ENCODE data around the gene PPM1E.

DNA sequence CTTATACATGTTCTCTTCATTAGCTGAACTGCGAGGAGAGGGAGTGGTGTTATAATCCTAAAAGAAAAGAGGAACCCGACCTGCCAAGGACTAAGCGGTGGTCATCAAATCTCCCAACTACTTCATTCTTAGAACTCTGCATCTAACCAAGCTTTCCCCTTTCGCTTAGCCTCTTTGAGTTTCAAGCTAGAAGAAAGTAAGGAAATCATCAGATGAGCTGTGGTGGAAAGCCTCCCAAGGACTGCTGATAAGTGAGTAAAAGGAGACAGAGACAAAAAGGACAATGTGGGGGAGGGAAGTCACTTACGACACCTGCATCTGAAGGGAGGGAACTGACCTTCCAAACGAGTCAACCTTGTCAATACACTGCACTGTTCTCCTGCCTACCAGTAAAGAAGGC lies 229.7 kb downstream of the PPM1E start:
- TF ChIP-seq, protein P1, sequence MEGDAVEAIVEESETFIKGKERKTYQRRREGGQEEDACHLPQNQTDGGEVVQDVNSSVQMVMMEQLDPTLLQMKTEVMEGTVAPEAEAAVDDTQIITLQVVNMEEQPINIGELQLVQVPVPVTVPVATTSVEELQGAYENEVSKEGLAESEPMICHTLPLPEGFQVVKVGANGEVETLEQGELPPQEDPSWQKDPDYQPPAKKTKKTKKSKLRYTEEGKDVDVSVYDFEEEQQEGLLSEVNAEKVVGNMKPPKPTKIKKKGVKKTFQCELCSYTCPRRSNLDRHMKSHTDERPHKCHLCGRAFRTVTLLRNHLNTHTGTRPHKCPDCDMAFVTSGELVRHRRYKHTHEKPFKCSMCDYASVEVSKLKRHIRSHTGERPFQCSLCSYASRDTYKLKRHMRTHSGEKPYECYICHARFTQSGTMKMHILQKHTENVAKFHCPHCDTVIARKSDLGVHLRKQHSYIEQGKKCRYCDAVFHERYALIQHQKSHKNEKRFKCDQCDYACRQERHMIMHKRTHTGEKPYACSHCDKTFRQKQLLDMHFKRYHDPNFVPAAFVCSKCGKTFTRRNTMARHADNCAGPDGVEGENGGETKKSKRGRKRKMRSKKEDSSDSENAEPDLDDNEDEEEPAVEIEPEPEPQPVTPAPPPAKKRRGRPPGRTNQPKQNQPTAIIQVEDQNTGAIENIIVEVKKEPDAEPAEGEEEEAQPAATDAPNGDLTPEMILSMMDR (IDR thresholded peaks at IDR 0.05), result no peak
- no peak for TF ChIP-seq POLR2A (IDR thresholded peaks at IDR 0.05)
- TF ChIP-seq POLR2AphosphoS5 (IDR thresholded peaks at IDR 0.05), result no peak
- no peak for TF ChIP-seq EP300 (IDR thresholded peaks at IDR 0.05)

Measured in suprapubic skin (tissue), 4 donors.